Common myeloid progenitor, CD34-positive (primary cell): ENCODE results near the gene PAGR1.
"Not testable (repeated sequence)": the region's sequence is repeated elsewhere in the genome, so short reads cannot be mapped to it uniquely, and the experiment has no call there.

ENCODE experiments used
- CTCF ChIA-PET: fragments of 350-600 bp; sonication (Branson Sonifier 250); formaldehyde crosslinking; loops from one replicate; lab custom pipeline; 2021; ENCODE audit warnings: antibody characterized with exemption; lab: Charles Lee
- POLR2A ChIA-PET: fragments of 350-600 bp; sonication (Branson Sonifier 250); formaldehyde crosslinking; loops from one replicate; lab custom pipeline; 2021; ENCODE audit warnings: antibody characterized with exemption; lab: Charles Lee
- DNase-seq, 3 donors: peaks; one replicate each; pipeline versions ENCODE4 v3.0.0 to v3.0.0-alpha.2; 2013
- H3K27ac ChIP-seq, 2 experiments: 1 replicate in 1 of 2; 2 replicates in 1 of 2; pipeline ENCODE4 v1.7.0; 2013; ENCODE audit warnings: inconsistent platforms in 2 of 2, low read length in 2 of 2, mild to moderate bottlenecking in 2 of 2, low read depth in 1 of 2, moderate library complexity in 1 of 2; ENCODE audit not compliant: severe bottlenecking in 2 of 2, insufficient read depth in 1 of 2, poor library complexity in 1 of 2
- H3K27me3 ChIP-seq, 5 experiments: replicated peaks in 2 of 5; 1 replicate in 3 of 5; 2 replicates in 2 of 5; pipeline versions ENCODE4 v1.6.1 to v1.7.0; 2013; ENCODE audit warnings: low read length in 4 of 5, mild to moderate bottlenecking in 2 of 5, moderate library complexity in 2 of 5, inconsistent platforms in 1 of 5; ENCODE audit not compliant: insufficient read depth in 5 of 5, control insufficient read depth in 4 of 5
- H3K36me3 ChIP-seq, 4 experiments: 1 replicate in 2 of 4; 2 replicates in 2 of 4; pipeline versions ENCODE4 v1.6.1 to v1.7.0; 2013; ENCODE audit warnings: low read length in 3 of 4, control low read depth in 1 of 4, mild to moderate bottlenecking in 1 of 4; ENCODE audit not compliant: control insufficient read depth in 4 of 4, insufficient read depth in 4 of 4
- H3K4me1 ChIP-seq, 4 experiments: 1 replicate in 3 of 4; 2 replicates in 1 of 4; pipeline versions ENCODE4 v1.6.1 to v1.7.1; 2013; ENCODE audit warnings: low read length in 3 of 4, mild to moderate bottlenecking in 3 of 4, control low read depth in 1 of 4, inconsistent platforms in 1 of 4, moderate library complexity in 1 of 4; ENCODE audit not compliant: control insufficient read depth in 4 of 4, insufficient read depth in 4 of 4; ENCODE audit errors: control extremely low read depth in 1 of 4
- H3K4me3 ChIP-seq, 7 experiments: 1 replicate in 4 of 7; 2 replicates in 3 of 7; pipeline versions ENCODE4 v1.5.1 to v1.7.0; 2013; ENCODE audit warnings: mild to moderate bottlenecking in 7 of 7, low read length in 6 of 7, moderate library complexity in 6 of 7, inconsistent platforms in 2 of 7, low read depth in 2 of 7, control low read depth in 1 of 7; ENCODE audit not compliant: insufficient read depth in 4 of 7, control insufficient read depth in 1 of 7; ENCODE audit errors: extremely low read depth in 1 of 7
- H3K9me3 ChIP-seq, 5 experiments: 1 replicate in 4 of 5; 2 replicates in 1 of 5; pipeline versions ENCODE4 v1.6.1 to v1.7.1; 2013; ENCODE audit warnings: low read length in 4 of 5, mild to moderate bottlenecking in 2 of 5, inconsistent platforms in 1 of 5, low read depth in 1 of 5, moderate library complexity in 1 of 5; ENCODE audit not compliant: control insufficient read depth in 4 of 5, insufficient read depth in 2 of 5; ENCODE audit errors: control extremely low read depth in 1 of 5
- WGBS: methylation state at CpG from one replicate; pipeline ENCODE4 v1.1.5; 2013; ENCODE audit not compliant: insufficient coverage; 5-methylcytosine and 5-hydroxymethylcytosine counted together

The PAGR1 gene

GRCh38 chr16:29784901-29785500 is 31.0 kb upstream of the PAGR1 start:
- peaks cover 1 to 16% (median 8%) of the 10 kb centered on the region in 4 experiments for H3K4me1 ChIP-seq
- no peaks in the 10 kb centered on the region for H3K36me3 ChIP-seq
- ChIA-PET POLR2A (interaction anchor here (1.1 to 1.2 kb wide), 2 partner anchors 39 to 56 kb away, joined by 3 to 4 read pairs; no protein-coding TSS in a partner anchor), CTCF (interaction anchor here (0.9 to 2.9 kb wide), 21 partner anchors 9 to 85 kb away, joined by 3 to 14 read pairs (median 5); partner anchors contain the start of gene PAGR1)
- peak overlapping the region in 3 of 7 experiments; percentile 35 to 48 (median 39) for H3K4me3 ChIP-seq
- 13% methylated on average over 17 of the region's 38 CpGs for WGBS
- peak; percentile 46 to 65 (median 64) for DNase-seq
- no peaks in the 10 kb centered on the region for H3K27me3 ChIP-seq
- no peaks in the 10 kb centered on the region for H3K9me3 ChIP-seq
- no peak overlapping the region for H3K27ac ChIP-seq

- CTCF ChIA-PET = interaction anchor here (0.7 to 1.3 kb wide), 2 partner anchors 17 to 40 kb away, joined by 3 read pairs; no protein-coding TSS in a partner anchor
- POLR2A ChIA-PET, H3K27ac ChIP-seq, DNase-seq, H3K4me3 ChIP-seq, H3K27me3 ChIP-seq, H3K36me3 ChIP-seq, H3K9me3 ChIP-seq: not testable (repeated sequence)
- 100% methylated on average over 4 of the region's 4 CpGs for WGBS
- peaks cover 11 to 29% (median 21%) of the 10 kb centered on the region in 4 experiments for H3K4me1 ChIP-seq
These were observed 28.8 kb upstream of the PAGR1 start for GRCh38 chr16:29787155-29787554.

- no peak for DNase-seq
- Histone ChIP-seq H3K36me3 (peaks cover 0 to 11% (median 0%) of the 10 kb centered on the region in 4 experiments), H3K27me3 (no peaks in the 10 kb centered on the region), H3K9me3 (no peaks in the 10 kb centered on the region), H3K4me1 (peaks cover 12 to 36% (median 29%) of the 10 kb centered on the region in 4 experiments), H3K4me3 (peak overlapping the region; percentile 39 to 100 (median 83)), H3K27ac (peak overlapping the region; percentile 66 to 85)
- ChIA-PET POLR2A (interaction anchor here (1.0 to 1.8 kb wide), 6 partner anchors 12 to 45 kb away, joined by 3 to 10 read pairs (median 5); partner anchors contain the start of genes MAZ and ZG16), CTCF (interaction anchor here (0.7 to 3.8 kb wide), 16 partner anchors 10 to 90 kb away, joined by 3 to 28 read pairs (median 5); partner anchors contain the start of gene ZG16)
- 80% methylated on average over 19 of the region's 20 CpGs for WGBS
These were observed 26.2 kb upstream of the PAGR1 start for GRCh38 chr16:29789775-29790182.

GRCh38 chr16:29790183-29790948 is 25.6 kb upstream of the PAGR1 start, which contains the start of gene KIF22:
Gene KIF22, plus strand, starts transcription at chr16:29790751. Its CDS starts 9 bp downstream, at chr16:29790760.
- Histone ChIP-seq H3K4me3 (peak within 1 kb of the TSS; percentile 83 to 100 (median 97)), H3K27ac (peak within 1 kb of the TSS; percentile 72 to 86), H3K27me3 (no peaks in the 10 kb centered on the region), H3K4me1 (peaks cover 12 to 34% (median 26%) of the 10 kb centered on the region in 4 experiments), H3K36me3 (peaks cover 0 to 14% (median 0%) of the 10 kb centered on the region in 4 experiments), H3K9me3 (no peaks in the 10 kb centered on the region)
- CTCF ChIA-PET = interaction anchor here (0.7 to 3.8 kb wide), 15 partner anchors 13 to 90 kb away, joined by 3 to 28 read pairs (median 5); no protein-coding TSS in a partner anchor
- under 1% methylated on average over 58 of the region's 67 CpGs for whole genome bisulfite sequencing
- peak; percentile 99 to 100 (median 99) for DNase-seq
- POLR2A ChIA-PET = interaction anchor here (1.0 to 1.8 kb wide), 6 partner anchors 12 to 45 kb away, joined by 3 to 10 read pairs (median 5); partner anchors contain the start of genes MAZ and ZG16

- H3K4me3 ChIP-seq = peak overlapping the region; percentile 82 to 100 (median 97)
- ChIA-PET CTCF (interaction anchor here (0.7 to 3.8 kb wide), 9 partner anchors 12 to 91 kb away, joined by 3 to 28 read pairs (median 7); no protein-coding TSS in a partner anchor), POLR2A (interaction anchor here (1.0 to 1.8 kb wide), 5 partner anchors 13 to 46 kb away, joined by 3 to 10 read pairs (median 6); partner anchors contain the start of genes MAZ and ZG16)
- WGBS = 3% methylated on average over 28 of the region's 31 CpGs
- no peaks in the 10 kb centered on the region for H3K9me3 ChIP-seq
- peak overlapping the region; percentile 72 to 86 for H3K27ac ChIP-seq
- no peak for DNase-seq
- H3K36me3 ChIP-seq = peaks cover 0 to 20% (median 0%) of the 10 kb centered on the region in 4 experiments
- H3K27me3 ChIP-seq = no peaks in the 10 kb centered on the region
- peaks cover 12 to 33% (median 25%) of the 10 kb centered on the region in 4 experiments for H3K4me1 ChIP-seq
These were observed 24.8 kb upstream of the PAGR1 start for GRCh38 chr16:29790949-29791844.
